IPS DF 4.7 (cell line): ENCODE data around the gene CASK.

ENCODE experiments used
- DNase-seq: peaks from one replicate; pipeline ENCODE4 v3.0.0-alpha.2; 2013; ENCODE audit warnings: low spot score; ENCODE audit errors: extremely low read depth

CASK gene

DNA sequence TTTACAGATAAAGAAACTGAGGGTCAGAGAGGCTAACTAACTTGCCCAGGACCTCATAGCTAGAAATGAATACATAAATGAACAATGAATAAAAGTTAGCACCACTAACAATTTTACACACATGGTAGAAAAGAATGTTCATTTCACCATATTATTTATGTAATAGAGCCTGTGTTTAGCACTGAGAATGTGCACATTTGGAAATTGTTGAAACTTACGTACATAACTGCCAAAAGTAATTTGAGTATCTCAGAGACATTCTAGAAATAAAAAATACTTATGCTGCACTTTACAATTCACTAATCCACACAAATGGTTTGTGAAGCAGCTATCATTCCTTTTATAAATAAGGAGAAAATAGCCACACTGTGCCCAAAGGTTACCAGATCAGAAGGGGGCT, 9.9 kb downstream of the CASK start:
- DNase-seq, result no peak

DNA sequence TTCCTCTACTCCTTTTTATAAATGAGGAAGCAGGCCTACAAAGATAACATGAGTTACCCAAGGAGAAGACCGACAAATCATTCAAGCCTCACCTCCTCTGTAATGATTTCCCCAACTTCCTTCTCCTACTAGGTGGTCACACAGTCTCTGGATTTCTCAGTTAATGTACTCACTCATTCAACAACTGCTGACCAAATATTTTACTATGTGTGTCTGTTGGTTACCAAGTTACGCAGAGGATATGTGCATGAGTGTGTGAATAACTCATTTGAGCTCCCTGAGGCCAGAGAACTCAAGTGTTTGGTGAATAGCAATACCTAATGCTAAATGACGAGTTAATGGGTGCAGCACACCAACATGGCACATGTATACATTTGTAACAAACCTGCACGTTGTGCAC, 10.4 kb downstream of the CASK start:
- no peak for DNase-seq

DNA sequence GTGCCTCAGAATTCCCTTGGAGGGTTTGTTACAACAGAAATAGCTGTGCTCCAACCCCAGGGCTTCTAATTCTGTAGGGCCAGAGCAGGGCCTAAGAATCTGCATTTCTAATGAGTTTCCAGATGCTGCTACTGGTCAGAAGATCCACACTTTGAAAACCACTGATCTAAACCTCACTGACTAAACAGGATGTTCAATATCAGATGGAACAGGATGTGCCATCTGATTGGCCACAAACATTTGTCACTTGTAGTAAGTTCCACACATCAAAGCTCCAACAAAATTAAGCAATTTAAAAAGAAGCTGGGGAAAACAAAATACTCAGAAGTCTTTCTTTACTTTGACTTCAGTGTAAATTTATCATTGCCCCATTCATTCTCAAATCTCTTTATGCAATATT, 14.3 kb downstream of the CASK start:
- no peak for DNase-seq

DNA sequence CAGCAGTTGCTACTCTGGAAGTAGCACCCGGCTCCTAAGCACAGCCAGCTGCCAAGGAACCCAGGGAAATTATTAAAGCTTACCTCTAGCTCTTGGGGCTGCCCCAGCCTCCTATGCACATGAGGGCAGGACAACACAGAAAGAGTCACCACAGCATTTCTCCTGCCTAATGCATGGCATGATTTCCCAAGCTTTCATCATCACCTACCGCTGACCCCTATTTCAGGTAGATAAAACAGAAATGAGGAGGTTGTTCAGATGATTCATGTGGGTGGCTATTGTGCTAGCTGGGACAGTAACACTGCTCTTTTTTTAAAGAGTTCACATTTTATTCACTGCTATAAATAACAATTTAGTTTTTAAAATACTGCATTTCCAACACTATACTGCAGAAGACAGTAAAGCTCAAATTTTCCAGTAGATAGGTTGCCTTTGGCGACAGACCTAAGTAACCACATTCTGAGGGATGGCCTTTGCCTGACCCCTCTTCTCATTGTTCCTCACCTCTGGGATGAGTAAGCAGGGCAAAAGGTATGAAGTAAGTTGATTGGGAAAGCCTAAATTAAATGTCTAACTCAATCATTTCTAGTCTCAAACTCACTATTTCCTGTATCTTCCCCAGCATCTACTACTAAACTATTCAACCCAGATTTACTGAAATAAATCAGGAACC, 16.7 kb downstream of the CASK start:
- DNase-seq, result no peak

DNA sequence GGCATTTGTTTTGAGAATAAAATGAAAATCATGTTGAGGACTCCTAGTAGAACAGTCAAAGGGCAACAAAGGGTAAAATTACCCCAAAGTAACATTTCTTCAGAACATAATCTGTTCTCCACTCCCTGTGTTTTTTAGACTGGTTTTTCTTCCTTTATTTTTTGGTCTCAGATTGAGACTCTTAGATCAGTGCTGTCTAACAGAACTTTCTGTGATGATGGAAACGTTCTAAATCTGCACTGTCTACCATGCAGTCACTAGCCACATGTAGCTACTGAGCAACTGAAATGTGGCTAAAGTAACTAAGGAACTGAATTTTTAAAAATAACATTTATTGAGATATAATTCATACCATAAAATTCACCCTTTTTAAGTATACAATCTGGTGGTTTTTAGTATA, 19.8 kb downstream of the CASK start:
- DNase-seq, result no peak

DNA sequence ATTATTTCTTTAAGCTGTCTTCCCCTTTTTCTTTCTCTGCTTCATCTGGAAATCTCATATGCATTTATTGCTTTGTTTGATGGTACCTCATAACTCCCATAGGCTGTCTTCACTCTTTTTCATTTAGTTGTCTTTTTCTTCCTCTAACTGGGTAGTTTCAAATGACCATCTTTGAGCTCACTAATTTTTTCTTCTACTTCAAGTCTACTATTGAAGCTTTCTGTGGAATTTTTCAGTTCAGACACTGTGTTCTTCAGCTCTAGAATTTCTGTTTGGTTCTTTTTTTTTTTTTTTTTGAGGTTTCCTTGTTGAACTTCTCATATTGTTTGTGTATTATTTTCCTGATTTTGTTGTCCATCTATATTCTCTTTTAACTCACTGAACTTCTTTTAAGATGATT, 23.0 kb downstream of the CASK start:
- no peak for DNase-seq

DNA sequence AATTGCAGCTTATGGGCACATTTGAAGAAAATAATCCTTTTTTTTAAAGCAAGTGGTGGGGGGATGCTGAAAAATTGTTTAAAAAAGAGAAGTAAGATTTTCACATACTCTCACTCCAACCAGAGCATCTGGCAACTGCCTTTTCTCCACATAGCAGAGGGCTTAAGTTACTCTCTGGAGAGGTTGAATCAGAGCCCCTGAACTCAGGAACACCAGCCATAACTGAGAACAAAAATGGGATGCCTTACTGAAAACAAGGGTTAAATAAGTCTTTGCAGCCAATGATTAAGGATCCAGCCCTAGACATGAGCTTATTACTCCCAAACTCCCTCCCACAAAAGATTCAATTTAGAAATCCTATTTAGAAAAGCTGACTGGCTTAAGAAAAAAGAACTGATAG, 27.5 kb downstream of the CASK start:
- no peak for DNase-seq

DNA sequence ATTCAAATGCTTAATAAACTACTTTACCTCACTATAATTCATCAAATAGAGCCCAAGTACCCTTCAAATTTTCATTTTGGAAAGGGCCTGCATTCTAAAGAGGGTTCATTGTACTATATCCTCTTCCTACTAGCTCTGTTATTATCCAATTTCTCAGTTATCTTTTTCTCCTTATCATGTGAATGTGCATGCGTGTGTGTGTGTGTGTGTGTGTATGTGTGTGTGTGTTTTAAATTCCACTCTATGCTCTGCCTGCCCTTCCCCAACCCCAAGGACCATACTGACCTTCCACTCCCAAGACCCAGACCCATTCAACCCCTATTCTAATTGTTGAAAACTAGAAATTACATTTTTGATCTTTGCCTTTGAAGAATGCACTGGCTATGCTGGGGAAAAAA, 33.3 kb downstream of the CASK start:
- DNase-seq, result no peak

DNA sequence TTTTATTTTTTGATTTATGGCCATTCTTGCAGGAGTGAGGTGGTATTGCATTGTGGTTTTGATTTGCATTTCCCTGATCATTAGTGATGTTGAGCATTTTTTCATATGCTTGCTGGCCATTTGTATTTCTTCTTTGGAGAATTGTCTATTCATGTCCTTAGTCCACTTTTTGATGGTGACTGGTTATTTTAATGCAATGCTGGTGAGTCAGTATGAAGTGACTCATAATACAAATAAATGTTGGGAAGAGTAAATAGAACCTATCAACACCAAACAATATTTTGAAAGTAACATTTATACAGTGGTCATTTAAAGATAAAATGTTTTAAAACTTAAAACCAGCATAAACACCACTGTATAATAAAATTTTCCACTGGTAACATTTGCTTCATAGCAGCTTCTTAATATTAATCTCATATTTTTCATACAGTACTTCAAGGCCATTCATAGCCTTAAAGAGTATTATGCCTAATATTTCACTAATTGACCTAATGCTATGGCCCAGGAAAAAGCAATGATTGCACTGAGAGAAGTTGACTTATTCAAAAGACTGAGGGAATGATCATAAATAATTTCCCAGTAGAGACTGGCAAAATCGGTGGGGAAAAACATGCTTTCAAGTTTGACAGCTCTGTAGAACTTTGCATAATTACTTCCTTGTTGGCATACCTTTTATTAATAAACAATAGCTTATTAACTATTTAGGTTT, 33.9 kb downstream of the CASK start:
- no peak for DNase-seq

DNA sequence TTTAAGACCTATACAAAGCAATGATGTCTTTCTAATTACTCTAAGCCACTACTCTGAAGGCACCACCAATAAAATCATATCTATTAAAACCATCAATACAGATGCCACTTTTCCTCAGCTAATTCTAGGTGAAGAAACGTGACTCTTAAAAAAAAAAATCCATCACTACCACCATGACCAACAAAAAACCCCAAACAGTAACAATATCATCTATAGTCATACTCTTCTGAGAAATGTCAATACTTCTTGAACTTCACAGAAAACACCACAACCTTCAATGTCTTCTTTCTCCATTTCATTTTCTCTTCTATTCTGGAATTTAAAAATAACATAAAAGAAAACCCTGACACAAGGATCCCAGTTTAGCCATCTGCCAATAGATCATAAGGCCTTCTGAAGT, 35.7 kb downstream of the CASK start:
- no peak for DNase-seq

DNA sequence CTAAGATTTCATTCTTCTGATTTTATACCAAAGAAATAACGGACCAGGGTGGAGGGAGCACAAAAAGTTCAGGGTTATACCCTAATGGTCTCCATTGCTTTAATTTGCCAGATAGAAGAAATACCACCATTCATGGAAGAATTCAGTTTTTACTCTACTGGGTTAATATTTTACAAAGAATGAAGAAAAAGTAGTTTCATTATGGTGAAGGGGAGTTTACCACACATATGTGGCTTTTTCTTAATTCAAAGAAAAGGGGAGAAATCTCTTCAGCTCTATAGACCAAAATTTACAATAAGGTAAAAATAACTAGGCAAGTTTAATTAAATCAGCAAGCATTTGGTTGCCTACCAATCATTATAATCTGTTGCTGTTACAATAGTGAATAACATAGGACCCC, 37.6 kb downstream of the CASK start:
- DNase-seq, result no peak

DNA sequence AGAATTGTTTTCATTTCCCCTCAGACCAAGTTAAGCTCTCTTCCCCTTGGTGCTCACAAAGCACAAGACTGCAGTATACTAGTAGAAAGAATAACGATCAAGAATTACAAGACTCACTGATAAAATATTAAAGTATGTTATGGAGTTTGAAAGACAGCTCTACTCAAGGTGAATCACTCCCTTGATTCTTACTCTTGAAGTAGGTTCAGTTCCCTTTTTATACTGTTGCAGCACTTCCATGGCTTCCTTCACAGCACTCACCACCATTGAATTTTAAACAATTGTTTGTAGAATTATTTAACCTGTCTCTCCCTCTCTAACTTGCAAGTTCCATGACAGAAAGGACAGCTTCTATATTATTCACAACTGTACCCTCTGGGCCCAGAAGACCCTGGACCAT, 42.2 kb downstream of the CASK start:
- DNase-seq, result no peak

DNA sequence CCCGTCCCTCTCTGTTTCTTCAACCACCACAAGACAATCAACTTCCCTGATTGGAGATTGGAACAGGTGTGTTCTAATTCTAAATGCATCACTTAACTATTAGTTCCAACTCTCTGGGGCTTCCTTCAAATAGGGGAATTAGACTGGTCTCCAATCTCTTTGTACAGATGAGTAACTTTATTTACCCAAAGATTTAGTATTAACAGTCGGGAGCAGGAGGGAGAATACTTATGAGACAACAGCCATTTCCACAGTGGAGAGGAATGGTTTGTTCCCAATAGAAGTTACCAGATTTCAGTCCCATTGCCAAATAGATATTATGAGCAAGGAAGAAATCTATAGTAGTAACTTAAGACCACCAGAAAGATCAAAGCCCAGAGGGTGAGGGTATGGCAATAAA, 46.2 kb downstream of the CASK start:
- DNase-seq, result no peak

DNA sequence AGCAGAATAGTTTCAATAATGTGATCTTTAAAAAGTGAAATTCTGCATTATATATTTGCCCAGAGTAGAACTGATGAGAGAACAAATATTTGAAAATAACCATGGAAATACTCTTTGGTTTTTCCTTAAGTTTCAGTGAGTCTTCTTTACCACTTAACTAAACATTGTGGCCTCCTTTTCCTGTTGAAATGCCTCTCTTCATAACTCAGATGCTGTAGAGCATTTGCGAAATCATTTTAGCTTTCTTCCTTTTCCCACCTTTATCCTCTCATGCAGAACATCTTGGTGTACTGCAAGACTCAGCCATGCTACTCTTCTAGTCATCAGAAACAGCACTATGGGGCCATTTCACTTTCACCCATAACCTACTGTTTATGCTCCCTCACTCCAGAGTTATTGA, 48.2 kb downstream of the CASK start:
- DNase-seq, result no peak

DNA sequence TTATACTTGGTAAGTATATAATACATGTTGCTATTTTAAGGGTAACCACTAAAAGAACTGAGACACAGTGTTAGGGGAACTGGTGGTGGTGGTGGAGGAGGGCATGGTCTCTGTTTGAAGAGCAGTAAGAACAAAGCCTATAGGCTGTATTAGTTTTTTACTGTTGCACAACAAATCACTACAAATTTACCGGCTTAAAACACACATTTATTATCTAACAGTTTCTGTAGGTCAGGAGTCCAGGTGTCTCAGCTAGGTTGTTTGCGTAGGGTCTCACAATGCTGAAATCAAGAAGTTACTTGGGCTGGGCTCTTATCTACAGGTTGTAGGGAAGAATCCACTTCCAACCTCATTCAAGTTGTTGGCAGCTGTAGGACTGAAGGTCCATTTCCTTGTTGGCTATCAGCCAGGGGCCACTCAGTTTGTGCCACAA, 52.6 kb downstream of the CASK start:
- no peak for DNase-seq

DNA sequence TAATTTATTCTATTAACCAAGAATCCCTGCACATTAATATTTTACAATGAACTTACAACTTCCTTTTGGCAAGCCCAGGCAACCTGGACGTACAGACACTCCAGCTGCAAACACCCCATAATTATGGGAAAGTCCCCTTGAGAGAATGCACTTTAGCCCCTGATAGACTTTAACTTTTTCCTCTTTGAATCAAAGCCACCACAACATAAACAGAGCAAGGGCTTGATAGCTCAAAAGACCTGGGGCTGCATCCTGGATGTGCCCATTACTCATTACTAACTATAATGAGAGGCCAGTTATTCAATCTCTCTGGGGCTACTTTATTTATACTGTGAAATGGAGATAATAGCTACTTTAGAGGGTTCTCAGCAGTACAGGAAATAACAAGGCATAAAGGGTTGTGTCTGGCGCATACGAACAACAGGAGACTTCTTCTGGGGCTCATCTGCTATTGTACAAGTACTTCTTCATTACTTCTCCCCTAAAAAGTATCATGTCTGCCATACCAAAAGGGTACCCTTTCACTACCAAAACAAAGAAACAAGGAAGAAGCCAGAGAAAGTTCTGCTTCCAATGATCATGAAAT, 54.9 kb downstream of the CASK start:
- DNase-seq, result no peak

DNA sequence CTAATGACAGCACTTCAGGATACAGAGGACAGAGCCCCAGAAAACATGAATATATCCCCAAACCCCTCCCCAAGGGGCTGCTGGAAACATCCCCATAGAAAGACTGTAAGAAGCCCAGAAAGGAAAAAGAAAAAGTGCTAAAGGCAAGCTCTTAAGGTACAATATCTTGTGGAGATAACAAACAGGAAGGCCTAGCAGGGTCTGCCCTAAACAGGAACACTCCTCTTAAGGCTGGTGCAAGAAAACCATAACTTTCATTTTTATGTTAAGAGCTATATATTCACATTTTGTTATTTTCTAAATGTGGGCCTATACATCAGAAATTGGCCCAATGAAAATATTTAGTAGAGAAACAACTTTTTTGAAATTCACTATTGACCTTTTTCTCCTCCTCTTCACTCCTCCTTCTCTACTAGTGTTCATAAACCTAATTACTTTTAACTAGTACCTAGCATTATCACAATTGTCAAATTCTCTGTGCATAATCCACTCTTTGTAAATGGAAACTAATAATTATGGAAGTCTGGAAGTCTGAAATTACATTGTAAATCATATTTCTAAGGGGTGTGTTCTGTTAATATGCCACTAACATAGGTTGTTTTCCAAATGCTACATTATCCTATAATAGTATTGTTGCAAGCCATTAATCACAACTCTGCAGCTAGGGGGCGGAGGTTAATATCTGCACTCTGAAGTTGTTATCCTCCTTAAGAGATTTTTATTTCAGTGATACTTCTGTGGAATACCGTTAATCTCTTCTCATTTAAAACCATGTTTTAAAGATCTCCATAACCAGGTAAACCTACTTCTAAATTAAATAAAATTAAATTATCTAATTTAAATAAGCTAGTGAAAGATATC, 59.8 kb downstream of the CASK start:
- DNase-seq, result no peak

DNA sequence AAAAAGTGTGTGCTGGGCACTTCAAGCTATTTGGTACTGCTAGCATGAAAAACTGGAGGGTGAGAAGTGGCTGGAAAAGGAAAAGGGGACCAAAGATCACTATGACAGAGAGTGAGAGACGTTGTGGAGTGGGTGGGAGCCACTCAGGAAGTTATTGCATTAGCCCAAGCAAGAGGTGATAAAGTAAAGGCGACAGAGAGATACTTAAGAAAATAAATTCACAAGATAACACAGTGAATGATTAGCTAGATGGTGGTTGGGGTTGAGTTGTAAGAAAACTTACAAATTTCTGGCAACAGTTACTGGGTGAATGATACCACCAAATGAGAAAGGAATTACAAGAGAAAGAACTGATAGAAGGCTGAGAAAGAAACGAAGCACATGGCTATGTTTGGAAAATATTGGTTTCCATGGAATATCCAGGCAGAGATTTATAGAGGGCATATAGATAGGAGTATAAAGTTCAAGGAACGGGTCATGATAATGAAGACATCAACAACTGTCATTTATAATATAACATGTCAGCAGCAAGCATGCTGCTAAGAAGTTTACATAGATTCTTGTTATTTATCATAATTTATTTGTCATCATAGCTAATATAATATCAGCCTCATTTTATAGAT, 60.7 kb downstream of the CASK start:
- DNase-seq, result no peak

DNA sequence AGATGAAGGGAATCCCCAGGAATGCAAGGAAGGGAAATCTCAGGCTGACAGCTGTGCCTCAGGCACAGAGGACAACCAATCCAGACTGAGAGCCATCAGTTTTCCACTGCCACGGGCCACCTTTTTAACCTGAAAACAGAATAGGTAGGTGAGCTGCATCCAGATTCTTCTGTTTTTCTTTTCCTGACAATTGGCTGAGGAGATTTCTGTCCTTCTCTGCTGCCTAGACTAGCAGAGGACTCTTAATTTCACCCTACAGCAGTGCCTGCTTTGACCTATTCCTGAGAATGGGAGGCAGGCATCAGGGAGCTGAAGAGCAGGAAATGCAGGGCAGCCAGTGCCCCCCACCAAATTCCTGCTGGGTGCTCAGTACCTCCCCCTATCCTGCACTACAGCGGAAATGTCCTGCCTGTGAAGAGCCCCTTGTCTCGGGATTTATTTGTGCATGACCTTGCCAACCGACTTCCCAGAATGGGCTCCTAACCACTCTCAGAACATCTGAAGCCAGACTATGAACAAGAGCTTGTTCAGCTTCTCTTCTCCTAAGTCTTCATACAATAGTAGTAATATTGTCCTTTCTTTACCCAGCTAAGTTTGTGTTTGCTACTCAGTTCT, 65.1 kb downstream of the CASK start:
- DNase-seq, result no peak

DNA sequence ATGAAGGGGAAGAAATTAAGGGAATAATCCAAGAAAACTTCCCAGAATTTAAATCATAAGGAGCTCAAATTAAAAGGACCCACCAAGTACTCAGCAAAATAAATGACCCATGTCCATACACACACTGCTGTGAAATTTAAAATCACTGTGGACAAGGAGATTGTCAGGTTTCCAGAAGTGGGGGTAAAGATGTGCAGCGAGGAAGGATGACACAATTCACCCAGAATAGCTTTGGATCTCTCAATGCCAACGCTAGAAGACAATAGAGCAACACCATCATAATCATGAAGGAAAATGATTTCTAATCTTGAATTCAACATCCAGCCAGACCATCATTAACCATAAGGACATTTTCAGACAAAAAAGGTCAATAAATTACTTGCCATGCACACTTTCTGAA, 65.7 kb downstream of the CASK start:
- no peak for DNase-seq

DNA sequence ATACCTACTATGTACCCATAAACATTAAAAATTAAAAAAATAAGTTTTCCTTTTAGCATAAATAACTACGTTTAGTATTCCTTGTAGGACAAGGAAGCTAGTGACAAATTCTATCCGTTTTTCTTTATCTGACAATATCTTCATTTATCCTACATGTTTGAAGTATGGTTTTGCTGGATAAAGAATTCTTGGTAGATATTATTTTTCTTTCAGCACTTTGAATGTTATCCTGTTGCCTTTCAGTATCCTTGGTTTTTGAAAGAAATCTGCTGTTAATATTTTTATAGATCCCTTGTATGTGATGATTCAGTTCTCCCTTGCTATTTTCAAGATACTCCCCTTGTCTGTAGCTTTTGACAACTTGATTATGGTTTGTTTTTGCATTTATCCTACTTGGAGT, 76.6 kb downstream of the CASK start:
- DNase-seq, result no peak
